ENCODE data around the gene CD40.
A peak's percentile ranks its signal among the peaks of the same experiment; 100 is the strongest.
"Not testable (repeated sequence)": the region's sequence is repeated elsewhere in the genome, so short reads cannot be mapped to it uniquely, and the experiment has no call there.

CD40 gene

GRCh38 chr20:46117704-46118467 is at the start of gene CD40:
CD40 (plus strand) TSS chr20:46118314; CDS start chr20:46118344, 30 bp downstream.
- DNase-seq (ENCODE audit: low read depth in 3 of 3), result peak; percentile 39 to 74 (median 41)

- no peak for DNase-seq (ENCODE audit: low read depth in 3 of 3)
These were observed 47.8 kb upstream of the CD40 start for GRCh38 chr20:46070215-46070900.

GRCh38 chr20:46071573-46071972 is 46.5 kb upstream of the CD40 start:
- DNase-seq (ENCODE audit: low read depth in 3 of 3), result no peak

- DNase-seq (ENCODE audit: low read depth in 3 of 3), result no peak
These were observed 45.1 kb upstream of the CD40 start for GRCh38 chr20:46073024-46073423.

GRCh38 chr20:46073443-46073842 is 44.7 kb upstream of the CD40 start:
- no peak for DNase-seq (ENCODE audit: low read depth in 3 of 3)

GRCh38 chr20:46074006-46074405 is 44.1 kb upstream of the CD40 start:
- no peak for DNase-seq (ENCODE audit: low read depth in 3 of 3)

- DNase-seq (ENCODE audit: low read depth in 3 of 3), result no peak
These were observed 41.3 kb upstream of the CD40 start for GRCh38 chr20:46076806-46077205.

GRCh38 chr20:46077642-46078305 is 40.3 kb upstream of the CD40 start:
- no peak for DNase-seq (ENCODE audit: low read depth in 3 of 3)

GRCh38 chr20:46078954-46079353 is 39.2 kb upstream of the CD40 start:
- DNase-seq (ENCODE audit: low read depth in 3 of 3), result no peak

GRCh38 chr20:46081074-46081473 is 37.0 kb upstream of the CD40 start:
- DNase-seq (ENCODE audit: low read depth in 3 of 3), result no peak

GRCh38 chr20:46083101-46083500 is 35.0 kb upstream of the CD40 start:
- no peak for DNase-seq (ENCODE audit: low read depth in 3 of 3)

GRCh38 chr20:46083531-46084061 is 34.5 kb upstream of the CD40 start:
- no peak for DNase-seq (ENCODE audit: low read depth in 3 of 3)

- no peak for DNase-seq (ENCODE audit: low read depth in 3 of 3)
These were observed 33.3 kb upstream of the CD40 start for GRCh38 chr20:46084805-46085178.

- no peak for DNase-seq (ENCODE audit: low read depth in 3 of 3)
These were observed 32.8 kb upstream of the CD40 start for GRCh38 chr20:46085179-46085851.

- no peak for DNase-seq (ENCODE audit: low read depth in 3 of 3)
These were observed 31.0 kb upstream of the CD40 start for GRCh38 chr20:46087161-46087560.

GRCh38 chr20:46088409-46089166 is 29.5 kb upstream of the CD40 start:
- no peak for DNase-seq (ENCODE audit: low read depth in 3 of 3)

GRCh38 chr20:46089167-46089416 is 29.0 kb upstream of the CD40 start:
- peak in 2 of 3 donors; percentile 21 to 57 for DNase-seq (ENCODE audit: low read depth in 3 of 3)

GRCh38 chr20:46089417-46090388 is 28.4 kb upstream of the CD40 start, which contains the start of gene NCOA5:
NCOA5 (minus strand) TSS chr20:46089962; CDS start chr20:46079424, 10,538 bp downstream.
- peak; percentile 85 to 92 (median 90) for DNase-seq (ENCODE audit: low read depth in 3 of 3)

GRCh38 chr20:46091622-46092535 is 26.2 kb upstream of the CD40 start:
- DNase-seq (ENCODE audit: low read depth in 3 of 3), result not testable (repeated sequence)

Measured in stimulated activated CD4-positive, alpha-beta T cell treated with anti-CD3 and anti-CD28 coated beads, TNF-alpha, amount 100 ng/mL, for 48 hours (primary cell).